Fibroblast of lung (primary cell): Measurements from ENCODE around the gene MIS18BP1. TPM values are rescaled to one million over a fixed set of nuclear protein-coding genes. Genes with fewer than 3 reads are reported as not detected.

Source experiments
- DNase-seq, 2 donors: peaks; one replicate each; pipeline versions ENCODE4 v3.0.0 to v3.0.0-alpha.2; 2010; ENCODE audit warnings: low read depth in 2 of 2
- H2AFZ ChIP-seq: 2 replicates; pipeline ENCODE4 v1.5.1; 2012; ENCODE audit warnings: low read length, control low read depth, inconsistent platforms
- H3K27ac ChIP-seq: 2 replicates; pipeline ENCODE4 v1.5.1; 2011; ENCODE audit warnings: low read length, control low read depth; ENCODE audit not compliant: insufficient read depth
- H3K27me3 ChIP-seq: 2 replicates; pipeline ENCODE4 v1.5.1; 2011; ENCODE audit warnings: mild to moderate bottlenecking, low read length; ENCODE audit not compliant: control insufficient read depth, insufficient read depth
- H3K36me3 ChIP-seq: 2 replicates; pipeline ENCODE4 v1.5.1; 2011; ENCODE audit warnings: low read length; ENCODE audit not compliant: control insufficient read depth, insufficient read depth
- H3K4me1 ChIP-seq: 2 replicates; pipeline ENCODE4 v1.5.1; 2011; ENCODE audit warnings: low read length; ENCODE audit not compliant: control insufficient read depth, insufficient read depth; ENCODE audit errors: extremely low read depth
- H3K4me2 ChIP-seq: 2 replicates; pipeline ENCODE4 v1.5.1; 2011; ENCODE audit warnings: low read length, control low read depth; ENCODE audit not compliant: insufficient read depth; ENCODE audit errors: extremely low read depth
- H3K4me3 ChIP-seq, 4 experiments: fragments of 200-600 bp in 1 of 4; sonication (generic) in 1 of 4; replicated peaks in 1 of 4; 2 replicates each; pipeline ENCODE4 v1.5.1; 2011 to 2016; ENCODE audit warnings: low read length in 4 of 4, low read depth in 3 of 4, mild to moderate bottlenecking in 3 of 4, control low read depth in 2 of 4, inconsistent platforms in 1 of 4, mixed read lengths in 1 of 4; ENCODE audit not compliant: insufficient read depth in 1 of 4; ENCODE audit errors: control extremely low read depth in 1 of 4
- H3K79me2 ChIP-seq: 2 replicates; pipeline ENCODE4 v1.5.1; 2012; ENCODE audit warnings: mild to moderate bottlenecking, low read length, inconsistent platforms; ENCODE audit not compliant: control insufficient read depth, insufficient read depth
- H3K9ac ChIP-seq: 2 replicates; pipeline ENCODE4 v1.5.1; 2011; ENCODE audit warnings: mild to moderate bottlenecking, low read length, control low read depth; ENCODE audit not compliant: insufficient read depth
- H3K9me3 ChIP-seq: 2 replicates; pipeline ENCODE4 v1.5.1; 2012; ENCODE audit warnings: low read depth, low read length; ENCODE audit not compliant: control insufficient read depth, insufficient read depth
- H4K20me1 ChIP-seq: 2 replicates; pipeline ENCODE4 v1.5.1; 2011; ENCODE audit warnings: low read length; ENCODE audit not compliant: control insufficient read depth, insufficient read depth; ENCODE audit errors: extremely low read depth
- EZH2 ChIP-seq: IDR thresholded peaks from 2 replicates; pipeline ENCODE4 v1.5.1; 2012; ENCODE audit warnings: low read length, control low read depth, mild to moderate bottlenecking; ENCODE audit errors: missing control alignments
- polyA plus RNA-seq, 2 donors: library from polyadenylated mRNA; depleted of rRNA in 1 of 2; stranded (reverse) in 1 of 2; unstranded in 1 of 2; fragments of >200 nt; gene quantifications; 2 replicates each; pipeline ENCODE4 v1.2.1, GENCODE V29; 2011 to 2012; ENCODE audit warnings: missing spikeins in 1 of 2
- total RNA-seq: library from RNA; depleted of rRNA; stranded (reverse); fragments of >200 nt; gene quantifications from 2 replicates; pipeline ENCODE4 v1.2.1, GENCODE V29; 2014
- TF ChIP-seq, protein P1 (sequence below), 2 donors: IDR thresholded peaks in 1 of 2; conservative IDR thresholded peaks in 1 of 2; 1 replicate in 1 of 2; 2 replicates in 1 of 2; pipeline ENCODE4 v1.5.1; 2011 to 2012; ENCODE audit warnings: low read length in 2 of 2, control low read depth in 1 of 2, inconsistent platforms in 1 of 2, low read depth in 1 of 2, mild to moderate bottlenecking in 1 of 2

The MIS18BP1 gene
- total and polyA plus RNA-seq, 2 donors (not counting 1 experiment from before 2014, with no cell fraction given): 13.3 to 26.4 TPM

DNA sequence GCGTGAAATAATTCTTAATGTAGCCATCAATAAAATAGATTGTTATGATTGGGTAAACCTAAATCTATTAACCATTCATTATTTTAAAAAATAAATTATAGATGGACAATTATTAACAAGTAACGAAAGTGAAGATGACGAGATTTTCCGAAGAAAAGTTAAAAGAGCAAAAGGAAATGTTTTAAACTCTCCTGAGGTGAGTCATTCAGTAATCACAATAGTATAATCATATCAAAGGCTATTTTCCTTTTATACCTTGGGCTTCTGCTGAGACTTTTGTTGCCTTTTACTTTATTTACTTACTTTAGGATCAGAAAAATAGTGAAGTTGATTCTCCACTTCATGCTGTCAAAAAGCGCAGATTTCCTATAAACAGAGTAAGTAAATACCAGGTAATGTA is 71.7 kb downstream of the MIS18BP1 start:
- Histone ChIP-seq H3K79me2 (no peaks in the 10 kb centered on the region), H3K9ac (no peak overlapping the region), H3K27me3 (no peaks in the 10 kb centered on the region), H3K4me1 (peaks cover 3% of the 10 kb centered on the region), H3K9me3 (no peaks in the 10 kb centered on the region), H3K4me2 (no peak overlapping the region), H3K36me3 (no peaks in the 10 kb centered on the region), H4K20me1 (no peaks in the 10 kb centered on the region), H3K4me3 (no peak overlapping the region), H3K27ac (no peak overlapping the region), H2AFZ (no peak overlapping the region)
- TF ChIP-seq, protein P1, sequence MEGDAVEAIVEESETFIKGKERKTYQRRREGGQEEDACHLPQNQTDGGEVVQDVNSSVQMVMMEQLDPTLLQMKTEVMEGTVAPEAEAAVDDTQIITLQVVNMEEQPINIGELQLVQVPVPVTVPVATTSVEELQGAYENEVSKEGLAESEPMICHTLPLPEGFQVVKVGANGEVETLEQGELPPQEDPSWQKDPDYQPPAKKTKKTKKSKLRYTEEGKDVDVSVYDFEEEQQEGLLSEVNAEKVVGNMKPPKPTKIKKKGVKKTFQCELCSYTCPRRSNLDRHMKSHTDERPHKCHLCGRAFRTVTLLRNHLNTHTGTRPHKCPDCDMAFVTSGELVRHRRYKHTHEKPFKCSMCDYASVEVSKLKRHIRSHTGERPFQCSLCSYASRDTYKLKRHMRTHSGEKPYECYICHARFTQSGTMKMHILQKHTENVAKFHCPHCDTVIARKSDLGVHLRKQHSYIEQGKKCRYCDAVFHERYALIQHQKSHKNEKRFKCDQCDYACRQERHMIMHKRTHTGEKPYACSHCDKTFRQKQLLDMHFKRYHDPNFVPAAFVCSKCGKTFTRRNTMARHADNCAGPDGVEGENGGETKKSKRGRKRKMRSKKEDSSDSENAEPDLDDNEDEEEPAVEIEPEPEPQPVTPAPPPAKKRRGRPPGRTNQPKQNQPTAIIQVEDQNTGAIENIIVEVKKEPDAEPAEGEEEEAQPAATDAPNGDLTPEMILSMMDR (conservative IDR thresholded peaks at IDR 0.05 in 1 of 2, IDR thresholded peaks at IDR 0.05 in 1 of 2; ENCODE audit: low read depth in 1 of 2, low read length in 2 of 2): no peak
- TF ChIP-seq EZH2: no peak
- DNase-seq: peak in 1 of 2 donors; percentile 48

DNA sequence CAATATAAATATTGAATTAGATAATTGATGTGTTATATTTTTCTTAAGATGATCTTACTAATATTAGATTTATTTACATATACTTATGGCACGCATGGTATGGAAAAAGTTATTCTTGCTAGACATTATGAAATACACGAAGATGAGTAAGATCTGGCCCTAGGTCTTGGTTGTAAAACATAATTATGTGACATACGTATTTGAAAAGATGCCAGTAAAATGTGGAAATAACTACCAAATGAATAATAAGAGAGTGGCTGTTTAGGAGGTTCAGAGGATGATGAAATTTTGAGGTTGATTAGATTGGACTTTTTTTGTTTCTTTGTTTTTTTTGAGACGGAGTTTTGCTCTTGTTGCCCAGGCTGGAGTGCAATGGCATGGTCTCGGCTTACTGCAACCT is 75.9 kb downstream of the MIS18BP1 start:
- peak overlapping the region; percentile 57 for H3K27ac ChIP-seq
- no peak overlapping the region for H3K9ac ChIP-seq
- peaks cover 3% of the 10 kb centered on the region for H3K4me1 ChIP-seq
- no peaks in the 10 kb centered on the region for H3K79me2 ChIP-seq
- TF ChIP-seq, protein P1 (conservative IDR thresholded peaks at IDR 0.05 in 1 of 2, IDR thresholded peaks at IDR 0.05 in 1 of 2; ENCODE audit: low read depth in 1 of 2, low read length in 2 of 2): no peak
- no peak for TF ChIP-seq EZH2
- no peak overlapping the region for H3K4me2 ChIP-seq
- H2AFZ ChIP-seq: no peak overlapping the region
- no peaks in the 10 kb centered on the region for H3K36me3 ChIP-seq
- DNase-seq: peak; percentile 72 to 97
- no peaks in the 10 kb centered on the region for H3K27me3 ChIP-seq
- no peaks in the 10 kb centered on the region for H4K20me1 ChIP-seq
- no peaks in the 10 kb centered on the region for H3K9me3 ChIP-seq
- no peak overlapping the region for H3K4me3 ChIP-seq

DNA sequence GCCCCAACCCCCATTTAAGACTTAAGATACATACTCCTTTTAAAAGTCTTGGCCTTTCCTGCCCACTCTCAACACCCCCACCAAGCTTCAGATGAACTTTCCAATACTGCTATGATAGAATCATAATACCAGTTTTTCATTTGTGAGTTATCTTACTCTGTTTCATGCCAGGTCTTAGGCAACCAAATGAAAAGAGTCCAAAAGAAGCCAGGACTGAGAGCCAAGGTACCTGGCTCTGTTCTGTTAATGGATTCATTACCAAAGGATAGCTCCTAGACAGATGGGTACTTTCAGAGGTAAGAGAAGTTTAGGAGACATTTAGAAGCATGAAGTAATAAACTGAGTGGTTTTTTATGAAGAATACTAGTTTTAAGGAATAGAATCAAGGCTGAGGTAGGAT is 83.1 kb downstream of the MIS18BP1 start:
- H3K9ac ChIP-seq: no peak overlapping the region
- H3K36me3 ChIP-seq: no peaks in the 10 kb centered on the region
- H2AFZ ChIP-seq: no peak overlapping the region
- no peaks in the 10 kb centered on the region for H3K79me2 ChIP-seq
- H3K4me1 ChIP-seq: no peaks in the 10 kb centered on the region
- H4K20me1 ChIP-seq: no peaks in the 10 kb centered on the region
- H3K4me3 ChIP-seq: no peak overlapping the region
- no peak overlapping the region for H3K27ac ChIP-seq
- TF ChIP-seq, protein P1 (conservative IDR thresholded peaks at IDR 0.05 in 1 of 2, IDR thresholded peaks at IDR 0.05 in 1 of 2; ENCODE audit: low read depth in 1 of 2, low read length in 2 of 2): no peak
- no peak for TF ChIP-seq EZH2
- H3K9me3 ChIP-seq: no peaks in the 10 kb centered on the region
- DNase-seq: no peak
- H3K4me2 ChIP-seq: no peak overlapping the region
- H3K27me3 ChIP-seq: no peaks in the 10 kb centered on the region
